SU-DHL-6 (cell line): Measurements from ENCODE around the gene LANCL1.

Experiments used
- EZH2phosphoT487 ChIP-seq: fragments of 200-600 bp; sonication (generic), shearing (Covaris generic); conservative IDR thresholded peaks from 2 replicates; pipeline ENCODE4 v1.6.1; 2018; ENCODE audit warnings: mild to moderate bottlenecking, antibody characterized with exemption, low read length, moderate library complexity, mixed read lengths
- TF ChIP-seq, protein P1 (sequence below): fragments of 200-600 bp; sonication (generic); IDR thresholded peaks from one replicate; pipeline ENCODE4 v1.5.1; 2017; ENCODE audit warnings: antibody characterized with exemption, mild to moderate bottlenecking, low read length, moderate library complexity; ENCODE audit not compliant: insufficient read depth, poor library complexity, severe bottlenecking

- TF ChIP-seq, protein P1, sequence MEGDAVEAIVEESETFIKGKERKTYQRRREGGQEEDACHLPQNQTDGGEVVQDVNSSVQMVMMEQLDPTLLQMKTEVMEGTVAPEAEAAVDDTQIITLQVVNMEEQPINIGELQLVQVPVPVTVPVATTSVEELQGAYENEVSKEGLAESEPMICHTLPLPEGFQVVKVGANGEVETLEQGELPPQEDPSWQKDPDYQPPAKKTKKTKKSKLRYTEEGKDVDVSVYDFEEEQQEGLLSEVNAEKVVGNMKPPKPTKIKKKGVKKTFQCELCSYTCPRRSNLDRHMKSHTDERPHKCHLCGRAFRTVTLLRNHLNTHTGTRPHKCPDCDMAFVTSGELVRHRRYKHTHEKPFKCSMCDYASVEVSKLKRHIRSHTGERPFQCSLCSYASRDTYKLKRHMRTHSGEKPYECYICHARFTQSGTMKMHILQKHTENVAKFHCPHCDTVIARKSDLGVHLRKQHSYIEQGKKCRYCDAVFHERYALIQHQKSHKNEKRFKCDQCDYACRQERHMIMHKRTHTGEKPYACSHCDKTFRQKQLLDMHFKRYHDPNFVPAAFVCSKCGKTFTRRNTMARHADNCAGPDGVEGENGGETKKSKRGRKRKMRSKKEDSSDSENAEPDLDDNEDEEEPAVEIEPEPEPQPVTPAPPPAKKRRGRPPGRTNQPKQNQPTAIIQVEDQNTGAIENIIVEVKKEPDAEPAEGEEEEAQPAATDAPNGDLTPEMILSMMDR = no peak
- TF ChIP-seq EZH2phosphoT487 = no peak
These were observed 41.1 kb downstream of the LANCL1 start for GRCh38 chr2:210435439-210435838.
